Fibroblast of villous mesenchyme (primary cell): ENCODE data around the gene ATP2A1. TPM values are rescaled to one million over a fixed set of nuclear protein-coding genes. Genes with fewer than 3 reads are reported as not detected.

Source experiments
- DNase-seq: peaks from one replicate; pipeline ENCODE4 v3.0.0-alpha.2; 2010; ENCODE audit warnings: low read depth
- H3K4me3 ChIP-seq: 2 replicates; pipeline ENCODE4 v1.5.1; 2011; ENCODE audit warnings: low read depth, mild to moderate bottlenecking, low read length
- total RNA-seq: library from RNA; depleted of rRNA; stranded (reverse); fragments of >200 nt; gene quantifications from 2 replicates; pipeline ENCODE4 v1.2.3, GENCODE V29; 2012
- TF ChIP-seq, protein P1 (sequence below): IDR thresholded peaks from 2 replicates; pipeline ENCODE4 v1.5.1; 2012; ENCODE audit warnings: low read depth, mild to moderate bottlenecking, low read length; ENCODE audit not compliant: insufficient read depth

Gene ATP2A1
- total RNA-seq, 1 donor: 0.43 TPM

DNA sequence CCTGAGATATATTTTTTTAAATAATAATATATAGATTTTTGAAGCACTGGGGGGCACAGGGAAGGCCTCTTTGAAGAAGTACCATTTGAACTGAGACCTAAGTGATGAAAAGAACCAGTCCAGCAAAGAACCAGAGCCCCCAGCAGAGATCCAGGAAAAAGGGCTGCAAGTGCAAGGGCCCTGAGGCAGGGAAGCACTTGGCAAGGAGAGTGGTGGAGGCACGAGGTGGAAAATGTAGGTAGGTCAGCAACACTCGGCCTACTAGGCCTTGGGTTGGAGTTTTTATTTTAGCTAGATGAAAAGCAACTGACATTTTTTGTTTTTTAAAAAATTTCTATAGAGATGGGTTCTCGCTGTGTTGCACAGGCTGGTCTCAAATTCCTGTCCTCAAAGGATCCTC, 51.9 kb downstream of the ATP2A1 start:
- no peak overlapping the region for H3K4me3 ChIP-seq
- DNase-seq: no peak
- TF ChIP-seq, protein P1, sequence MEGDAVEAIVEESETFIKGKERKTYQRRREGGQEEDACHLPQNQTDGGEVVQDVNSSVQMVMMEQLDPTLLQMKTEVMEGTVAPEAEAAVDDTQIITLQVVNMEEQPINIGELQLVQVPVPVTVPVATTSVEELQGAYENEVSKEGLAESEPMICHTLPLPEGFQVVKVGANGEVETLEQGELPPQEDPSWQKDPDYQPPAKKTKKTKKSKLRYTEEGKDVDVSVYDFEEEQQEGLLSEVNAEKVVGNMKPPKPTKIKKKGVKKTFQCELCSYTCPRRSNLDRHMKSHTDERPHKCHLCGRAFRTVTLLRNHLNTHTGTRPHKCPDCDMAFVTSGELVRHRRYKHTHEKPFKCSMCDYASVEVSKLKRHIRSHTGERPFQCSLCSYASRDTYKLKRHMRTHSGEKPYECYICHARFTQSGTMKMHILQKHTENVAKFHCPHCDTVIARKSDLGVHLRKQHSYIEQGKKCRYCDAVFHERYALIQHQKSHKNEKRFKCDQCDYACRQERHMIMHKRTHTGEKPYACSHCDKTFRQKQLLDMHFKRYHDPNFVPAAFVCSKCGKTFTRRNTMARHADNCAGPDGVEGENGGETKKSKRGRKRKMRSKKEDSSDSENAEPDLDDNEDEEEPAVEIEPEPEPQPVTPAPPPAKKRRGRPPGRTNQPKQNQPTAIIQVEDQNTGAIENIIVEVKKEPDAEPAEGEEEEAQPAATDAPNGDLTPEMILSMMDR: no peak

DNA sequence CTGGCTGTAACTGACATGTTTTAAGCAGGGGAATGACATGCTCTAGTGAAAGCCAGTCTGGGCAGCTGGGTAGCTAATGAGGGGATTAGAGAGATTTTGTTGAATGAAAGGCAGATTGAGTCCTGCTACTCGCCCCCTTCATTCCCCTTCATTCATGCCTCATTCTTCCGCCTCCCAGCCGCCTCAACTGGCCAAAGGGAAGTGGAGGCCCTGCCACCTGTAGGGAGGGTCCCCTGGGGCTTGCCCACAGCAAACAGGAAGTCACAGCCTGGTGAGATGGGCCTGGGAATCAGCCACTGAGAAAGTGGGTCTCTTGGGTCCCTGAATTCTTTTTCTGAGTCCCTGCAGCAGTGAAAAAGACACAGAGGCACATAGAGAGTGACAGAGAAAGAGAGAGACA, 52.4 kb downstream of the ATP2A1 start:
- DNase-seq: no peak
- TF ChIP-seq, protein P1: no peak

GRCh38 chr16:28931801-28932225, 53.5 kb downstream of the ATP2A1 start, which contains the start of gene CD19:
CD19 (plus strand) TSS chr16:28931971; CDS start chr16:28932001, 30 bp downstream.
- no peak for DNase-seq
- no peak within 1 kb of the TSS for H3K4me3 ChIP-seq
- TF ChIP-seq, protein P1: no peak

More for the DNA sequence above, 52.4 kb downstream of the ATP2A1 start:
- no peak overlapping the region for H3K4me3 ChIP-seq

GRCh38 chr16:28932339-28933141, 54.3 kb downstream of the ATP2A1 start:
- DNase-seq: no peak
- TF ChIP-seq, protein P1: no peak
- no peak overlapping the region for H3K4me3 ChIP-seq

DNA sequence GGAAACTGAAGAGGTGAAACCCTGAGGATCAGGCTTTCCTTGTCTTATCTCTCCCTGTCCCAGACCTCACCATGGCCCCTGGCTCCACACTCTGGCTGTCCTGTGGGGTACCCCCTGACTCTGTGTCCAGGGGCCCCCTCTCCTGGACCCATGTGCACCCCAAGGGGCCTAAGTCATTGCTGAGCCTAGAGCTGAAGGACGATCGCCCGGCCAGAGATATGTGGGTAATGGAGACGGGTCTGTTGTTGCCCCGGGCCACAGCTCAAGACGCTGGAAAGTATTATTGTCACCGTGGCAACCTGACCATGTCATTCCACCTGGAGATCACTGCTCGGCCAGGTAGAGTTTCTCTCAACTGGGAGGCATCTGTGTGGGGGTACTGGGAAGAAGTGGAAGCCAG, 54.9 kb downstream of the ATP2A1 start:
- DNase-seq: no peak
- H3K4me3 ChIP-seq: no peak overlapping the region
- TF ChIP-seq, protein P1: no peak

DNA sequence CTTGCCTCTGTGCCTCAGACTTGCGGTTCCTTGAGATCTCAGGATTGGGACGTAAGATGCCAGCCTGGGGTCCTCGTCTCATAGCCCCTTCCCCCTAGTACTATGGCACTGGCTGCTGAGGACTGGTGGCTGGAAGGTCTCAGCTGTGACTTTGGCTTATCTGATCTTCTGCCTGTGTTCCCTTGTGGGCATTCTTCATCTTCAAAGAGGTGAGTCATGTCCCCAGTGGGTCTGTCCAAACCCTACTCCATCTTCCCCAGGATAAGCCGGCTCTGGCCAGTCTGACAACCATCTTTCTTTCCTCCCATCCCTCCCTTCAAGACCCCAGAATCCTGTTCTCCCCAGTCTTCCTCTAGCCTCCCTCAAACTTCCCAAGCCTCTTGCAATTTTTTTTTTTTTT, 57.1 kb downstream of the ATP2A1 start:
- no peak overlapping the region for H3K4me3 ChIP-seq
- DNase-seq: no peak
- TF ChIP-seq, protein P1: no peak
